Measurements from ENCODE around the gene UNC13B. TPM values are rescaled to one million over a fixed set of nuclear protein-coding genes. Genes with fewer than 3 reads are reported as not detected.

Gene UNC13B
- total RNA-seq, 3 donors from 2014 or later, result 1.6 to 2.8 (median 2.0) TPM

- Mint-ChIP-seq H3K4me3 (no peak overlapping the region), H3K36me3 (ENCODE audit: insufficient read depth) (no peaks in the 10 kb centered on the region), H3K27me3 (ENCODE audit: low read depth) (peaks cover 27% of the 10 kb centered on the region), H3K9me3 (peaks cover 14% of the 10 kb centered on the region), H3K4me1 (ENCODE audit: low read depth) (no peaks in the 10 kb centered on the region)
- ATAC-seq, result no peak
- DNase-seq, result no peak
Measured at GRCh38 chr9:35432076-35432475, 270.3 kb downstream of the UNC13B start.

- Mint-ChIP-seq H3K4me1 (ENCODE audit: low read depth) (no peaks in the 10 kb centered on the region), H3K27me3 (ENCODE audit: low read depth) (peaks cover 5% of the 10 kb centered on the region), H3K4me3 (no peak overlapping the region), H3K9me3 (no peaks in the 10 kb centered on the region), H3K36me3 (ENCODE audit: insufficient read depth) (no peaks in the 10 kb centered on the region)
- no peak for ATAC-seq
- no peak for DNase-seq
Measured at GRCh38 chr9:35436933-35437332, 275.1 kb downstream of the UNC13B start.

DNA sequence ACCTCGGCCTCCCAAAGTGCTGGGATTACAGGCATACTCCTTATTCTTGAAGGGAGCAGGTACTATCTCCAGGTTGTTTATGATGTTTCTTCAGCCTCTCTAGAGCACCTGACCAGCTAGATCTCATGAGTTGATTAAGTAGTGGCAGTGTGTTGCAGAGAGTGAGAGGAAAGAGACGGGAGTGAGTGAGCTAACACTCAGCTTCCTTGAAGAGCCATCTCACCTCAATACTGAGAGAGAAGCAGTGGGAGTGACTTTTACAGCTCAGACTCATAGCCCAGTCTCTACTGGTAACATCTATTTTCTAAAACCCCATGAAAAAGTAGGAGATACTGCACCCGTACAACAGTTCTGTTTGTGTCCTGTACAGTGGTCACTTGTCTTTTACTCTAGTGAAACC lies 284.2 kb downstream of the UNC13B start:
- ATAC-seq, result no peak
- Mint-ChIP-seq H3K4me3 (no peak overlapping the region), H3K4me1 (ENCODE audit: low read depth) (no peaks in the 10 kb centered on the region), H3K9me3 (no peaks in the 10 kb centered on the region), H3K27me3 (ENCODE audit: low read depth) (peaks cover 28% of the 10 kb centered on the region), H3K36me3 (ENCODE audit: insufficient read depth) (no peaks in the 10 kb centered on the region)
- no peak for DNase-seq

DNA sequence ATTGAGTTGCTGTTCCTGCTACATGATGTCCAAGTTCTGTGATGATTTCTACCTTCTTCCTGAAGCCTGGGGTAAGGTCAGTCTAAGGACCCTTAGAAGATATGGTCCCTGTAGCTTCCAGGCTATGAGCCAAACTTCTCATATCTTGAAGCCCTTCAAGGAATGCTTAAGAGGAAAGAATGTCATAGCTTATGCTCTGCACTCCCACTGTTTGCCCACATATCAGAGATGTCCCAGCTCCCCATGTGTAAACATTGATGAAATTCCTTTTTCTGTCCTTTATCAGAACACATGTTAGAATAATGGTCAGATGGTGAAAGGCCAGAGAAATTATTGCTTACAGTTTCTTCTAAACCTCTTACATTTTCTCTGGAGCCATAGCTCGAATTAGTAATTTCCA lies 286.7 kb downstream of the UNC13B start:
- Mint-ChIP-seq H3K27me3 (ENCODE audit: low read depth) (peaks cover 44% of the 10 kb centered on the region), H3K4me3 (no peak overlapping the region), H3K4me1 (ENCODE audit: low read depth) (no peaks in the 10 kb centered on the region), H3K9me3 (no peaks in the 10 kb centered on the region), H3K36me3 (ENCODE audit: insufficient read depth) (no peaks in the 10 kb centered on the region)
- ATAC-seq, result no peak
- no peak for DNase-seq

GRCh38 chr9:35452481-35452880 lies 290.7 kb downstream of the UNC13B start:
- Mint-ChIP-seq H3K4me1 (ENCODE audit: low read depth) (no peaks in the 10 kb centered on the region), H3K4me3 (no peak overlapping the region), H3K36me3 (ENCODE audit: insufficient read depth) (no peaks in the 10 kb centered on the region), H3K9me3 (peaks cover 7% of the 10 kb centered on the region), H3K27me3 (ENCODE audit: low read depth) (peaks cover 49% of the 10 kb centered on the region)
- DNase-seq (no peak), ATAC-seq (no peak)

- Mint-ChIP-seq H3K27me3 (ENCODE audit: low read depth) (peaks cover 48% of the 10 kb centered on the region), H3K36me3 (ENCODE audit: insufficient read depth) (no peaks in the 10 kb centered on the region), H3K9me3 (peaks cover 7% of the 10 kb centered on the region), H3K4me1 (ENCODE audit: low read depth) (no peaks in the 10 kb centered on the region), H3K4me3 (no peak overlapping the region)
- ATAC-seq (no peak), DNase-seq (no peak)
Measured at GRCh38 chr9:35453786-35454185, 292.0 kb downstream of the UNC13B start.

Other genes starting within 250 kb of the UNC13B start
- under 1 TPM in 2 of 3 donors, not detected in 1; 0.08 to 0.55 TPM for gene PHF24, start 203.7 kb upstream of the UNC13B start, total RNA-seq
- 1 to 10 TPM; 2.4 to 2.9 (median 2.7) TPM for gene DNAJB5, start 172.3 kb upstream of the UNC13B start, total RNA-seq
- 100 to 1,000 TPM; 455 to 543 (median 484) TPM for gene VCP, start 89.4 kb upstream of the UNC13B start, total RNA-seq
- gene FANCG, start 82.1 kb upstream of the UNC13B start, total RNA-seq, result 10 to 100 TPM; 40.0 to 62.6 (median 54.4) TPM
- 10 to 100 TPM; 29.0 to 29.7 (median 29.1) TPM for gene PIGO, start 65.4 kb upstream of the UNC13B start, total RNA-seq
- gene STOML2, start 58.9 kb upstream of the UNC13B start, total RNA-seq, result 100 to 1,000 TPM; 270 to 325 (median 289) TPM
- 1 to 10 TPM; 1.8 to 2.8 (median 1.8) TPM for gene ATOSB, start 46.1 kb upstream of the UNC13B start, total RNA-seq

All from activated T-cell treated with anti-CD3 and anti-CD28 coated beads, Interleukin-2, amount 50 U/mL, for 4 hours (primary cell).